WI38 (cell line): ENCODE measurements around the gene CLIC2.

Experiments
- H3K4me3 ChIP-seq: 2 replicates; pipeline ENCODE4 v1.5.1; 2011; ENCODE audit warnings: low read depth, mild to moderate bottlenecking, control low read depth, low read length
- TF ChIP-seq, protein P1 (sequence below): IDR thresholded peaks from 2 replicates; pipeline ENCODE4 v1.5.1; 2012; ENCODE audit warnings: low read depth, mild to moderate bottlenecking, control low read depth, low read length

Gene CLIC2

DNA sequence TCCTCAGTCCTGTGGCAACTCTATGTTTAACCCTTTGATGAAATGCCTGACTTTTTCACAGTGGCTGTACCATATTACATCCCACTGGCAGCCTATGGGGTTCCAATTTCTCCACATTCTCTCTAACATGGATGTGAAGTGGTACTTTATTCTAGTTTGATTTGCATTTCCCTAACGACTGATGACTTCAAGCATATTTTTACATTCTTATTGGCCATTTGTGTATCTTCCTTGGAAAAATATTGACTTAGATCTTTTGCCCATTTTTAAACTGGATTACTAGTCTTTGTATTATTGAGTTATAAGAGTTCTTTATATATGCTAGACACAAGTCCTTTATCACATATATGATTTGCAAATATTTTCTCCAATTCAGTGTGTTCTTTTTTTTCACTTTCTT is 68.0 kb downstream of the CLIC2 start:
- TF ChIP-seq, protein P1, sequence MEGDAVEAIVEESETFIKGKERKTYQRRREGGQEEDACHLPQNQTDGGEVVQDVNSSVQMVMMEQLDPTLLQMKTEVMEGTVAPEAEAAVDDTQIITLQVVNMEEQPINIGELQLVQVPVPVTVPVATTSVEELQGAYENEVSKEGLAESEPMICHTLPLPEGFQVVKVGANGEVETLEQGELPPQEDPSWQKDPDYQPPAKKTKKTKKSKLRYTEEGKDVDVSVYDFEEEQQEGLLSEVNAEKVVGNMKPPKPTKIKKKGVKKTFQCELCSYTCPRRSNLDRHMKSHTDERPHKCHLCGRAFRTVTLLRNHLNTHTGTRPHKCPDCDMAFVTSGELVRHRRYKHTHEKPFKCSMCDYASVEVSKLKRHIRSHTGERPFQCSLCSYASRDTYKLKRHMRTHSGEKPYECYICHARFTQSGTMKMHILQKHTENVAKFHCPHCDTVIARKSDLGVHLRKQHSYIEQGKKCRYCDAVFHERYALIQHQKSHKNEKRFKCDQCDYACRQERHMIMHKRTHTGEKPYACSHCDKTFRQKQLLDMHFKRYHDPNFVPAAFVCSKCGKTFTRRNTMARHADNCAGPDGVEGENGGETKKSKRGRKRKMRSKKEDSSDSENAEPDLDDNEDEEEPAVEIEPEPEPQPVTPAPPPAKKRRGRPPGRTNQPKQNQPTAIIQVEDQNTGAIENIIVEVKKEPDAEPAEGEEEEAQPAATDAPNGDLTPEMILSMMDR = no peak
- no peak overlapping the region for H3K4me3 ChIP-seq

- peak within 1 kb of the TSS; percentile 20; the same call in 1 of the 2 replicates for H3K4me3 ChIP-seq
- TF ChIP-seq, protein P1 = no peak
Observed at GRCh38 chrX:155263854-155264628, 70.4 kb downstream of the CLIC2 start, which contains the start of gene RAB39B. Gene RAB39B, minus strand, starts transcription at chrX:155264491. Its CDS starts 203 bp downstream, at chrX:155264288.

- TF ChIP-seq, protein P1 = no peak
Observed at GRCh38 chrX:155262970-155263754, 71.3 kb downstream of the CLIC2 start.

DNA sequence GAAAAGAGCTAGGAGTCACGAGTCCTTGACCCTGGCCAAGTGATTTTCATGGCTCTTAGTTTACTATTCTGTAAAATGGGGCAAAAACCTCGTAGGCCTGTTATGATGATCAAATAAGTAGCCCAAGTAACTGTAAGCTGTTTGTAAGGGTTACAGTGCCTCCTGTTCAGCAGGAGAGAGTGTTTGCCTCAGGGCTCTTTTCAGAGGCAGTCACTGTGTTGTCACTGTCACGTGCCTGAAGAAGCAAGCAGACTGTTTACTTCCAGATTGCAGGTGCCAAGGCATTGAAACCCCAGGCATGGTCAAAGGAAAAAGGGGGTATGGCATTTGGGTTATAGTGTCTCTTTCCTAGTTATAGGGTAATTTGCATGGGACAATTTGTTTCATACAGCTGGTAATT is 74.7 kb downstream of the CLIC2 start:
- TF ChIP-seq, protein P1 = no peak
- no peak overlapping the region for H3K4me3 ChIP-seq

More at GRCh38 chrX:155262970-155263754, 71.3 kb downstream of the CLIC2 start:
- no peak overlapping the region for H3K4me3 ChIP-seq

- TF ChIP-seq, protein P1 = no peak
Observed at GRCh38 chrX:155251391-155251790, 83.0 kb downstream of the CLIC2 start.

GRCh38 chrX:155247497-155247896 is 86.9 kb downstream of the CLIC2 start:
- TF ChIP-seq, protein P1 = no peak
- H3K4me3 ChIP-seq = no peak overlapping the region

More at GRCh38 chrX:155251391-155251790, 83.0 kb downstream of the CLIC2 start:
- H3K4me3 ChIP-seq = no peak overlapping the region

DNA sequence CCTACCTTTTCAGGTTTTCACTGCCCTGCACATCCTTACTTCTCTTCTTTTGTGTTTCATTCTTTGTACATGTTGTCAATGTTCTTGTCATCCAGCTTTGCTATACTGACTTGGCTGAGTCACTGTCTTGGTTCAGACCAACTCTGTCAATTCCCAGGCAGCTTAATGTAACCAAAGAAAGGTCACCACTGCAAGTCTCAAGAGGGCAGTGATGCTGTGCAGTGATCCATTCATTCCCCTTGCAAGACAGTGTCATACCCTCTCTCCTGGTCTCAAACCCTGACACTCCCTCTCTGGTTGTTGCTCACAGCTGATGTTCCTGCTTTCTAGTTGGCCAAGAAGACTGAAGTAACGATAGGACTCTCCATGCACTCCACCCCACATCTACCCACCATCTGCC is 87.7 kb downstream of the CLIC2 start:
- TF ChIP-seq, protein P1 = no peak
- H3K4me3 ChIP-seq = no peak overlapping the region
